OCI-LY1 (cell line): ENCODE measurements around the gene GAS6.

Experiments used
- H2AFZ ChIP-seq: fragments of 200-600 bp; sonication (generic), shearing (Covaris generic); 2 replicates; pipeline ENCODE4 v1.6.0; 2014; ENCODE audit warnings: antibody characterized with exemption, mild to moderate bottlenecking, low read length
- H3F3A ChIP-seq: fragments of 200-600 bp; sonication (generic), shearing (Covaris generic); 2 replicates; pipeline ENCODE4 v1.6.0; 2014; ENCODE audit warnings: mild to moderate bottlenecking, antibody characterized with exemption, low read length, moderate library complexity; ENCODE audit not compliant: insufficient read depth
- H3K27ac ChIP-seq: fragments of 200-600 bp; sonication (generic); 2 replicates; pipeline ENCODE4 v1.5.1; 2014; ENCODE audit warnings: low read length, mixed run types, mild to moderate bottlenecking, low read depth; ENCODE audit not compliant: poor library complexity, severe bottlenecking
- H3K27me3 ChIP-seq: fragments of 200-600 bp; sonication (generic); 2 replicates; pipeline ENCODE4 v1.6.0; 2014; ENCODE audit warnings: antibody characterized with exemption, mild to moderate bottlenecking, low read length, moderate library complexity; ENCODE audit not compliant: insufficient read depth
- H3K36me3 ChIP-seq: fragments of 200-600 bp; sonication (generic); 2 replicates; pipeline ENCODE4 v1.6.1; 2014; ENCODE audit warnings: mild to moderate bottlenecking, antibody characterized with exemption, low read length, moderate library complexity, mixed read lengths; ENCODE audit not compliant: insufficient read depth
- H3K4me1 ChIP-seq: fragments of 200-600 bp; sonication (generic); 2 replicates; pipeline ENCODE4 v1.5.1; 2014; ENCODE audit warnings: mild to moderate bottlenecking, low read length, moderate library complexity; ENCODE audit not compliant: insufficient read depth, severe bottlenecking
- H3K4me2 ChIP-seq: fragments of 200-600 bp; sonication (generic), shearing (Covaris generic); 2 replicates; pipeline ENCODE4 v1.6.1; 2014; ENCODE audit warnings: low read length
- H3K4me3 ChIP-seq: fragments of 200-600 bp; sonication (generic); 2 replicates; pipeline ENCODE4 v1.5.1; 2014; ENCODE audit warnings: low read length, low read depth, mild to moderate bottlenecking, mixed read lengths; ENCODE audit not compliant: poor library complexity, severe bottlenecking
- H3K79me2 ChIP-seq: fragments of 200-600 bp; shearing (Covaris generic); 2 replicates; pipeline ENCODE4 v1.6.1; 2016; ENCODE audit warnings: mixed run types, low read length, mixed read lengths; ENCODE audit not compliant: insufficient read depth
- H3K9ac ChIP-seq: fragments of 200-600 bp; sonication (generic), shearing (Covaris generic); 2 replicates; pipeline ENCODE4 v1.6.1; 2014; ENCODE audit warnings: mild to moderate bottlenecking, low read length, mixed read lengths
- H3K9me2 ChIP-seq: fragments of 200-600 bp; sonication (generic), shearing (Covaris generic); 2 replicates; pipeline ENCODE4 v1.6.1; 2014; ENCODE audit warnings: low read depth, mild to moderate bottlenecking, low read length, mixed read lengths
- H3K9me3 ChIP-seq: fragments of 200-600 bp; shearing (Covaris generic); 2 replicates; pipeline ENCODE4 v1.6.1; 2014; ENCODE audit warnings: low read length, mixed read lengths
- H4K20me1 ChIP-seq: fragments of 200-600 bp; sonication (generic), shearing (Covaris generic); 2 replicates; pipeline ENCODE4 v1.6.0; 2016; ENCODE audit warnings: mild to moderate bottlenecking, low read length; ENCODE audit not compliant: insufficient read depth
- CTCF ChIP-seq: fragments of 200-600 bp; sonication (generic), shearing (Covaris generic); IDR thresholded peaks from 2 replicates; pipeline ENCODE4 v1.5.1; 2017; ENCODE audit warnings: mild to moderate bottlenecking, antibody characterized with exemption, low read length, moderate library complexity, mixed read lengths
- EZH2 ChIP-seq: fragments of 200-600 bp; sonication (generic), shearing (Covaris generic); IDR thresholded peaks from 2 replicates; pipeline ENCODE4 v1.8.0; 2017; ENCODE audit warnings: borderline replicate concordance, mixed run types, mild to moderate bottlenecking, antibody characterized with exemption, low read length, moderate library complexity, mixed read lengths

Gene GAS6

DNA sequence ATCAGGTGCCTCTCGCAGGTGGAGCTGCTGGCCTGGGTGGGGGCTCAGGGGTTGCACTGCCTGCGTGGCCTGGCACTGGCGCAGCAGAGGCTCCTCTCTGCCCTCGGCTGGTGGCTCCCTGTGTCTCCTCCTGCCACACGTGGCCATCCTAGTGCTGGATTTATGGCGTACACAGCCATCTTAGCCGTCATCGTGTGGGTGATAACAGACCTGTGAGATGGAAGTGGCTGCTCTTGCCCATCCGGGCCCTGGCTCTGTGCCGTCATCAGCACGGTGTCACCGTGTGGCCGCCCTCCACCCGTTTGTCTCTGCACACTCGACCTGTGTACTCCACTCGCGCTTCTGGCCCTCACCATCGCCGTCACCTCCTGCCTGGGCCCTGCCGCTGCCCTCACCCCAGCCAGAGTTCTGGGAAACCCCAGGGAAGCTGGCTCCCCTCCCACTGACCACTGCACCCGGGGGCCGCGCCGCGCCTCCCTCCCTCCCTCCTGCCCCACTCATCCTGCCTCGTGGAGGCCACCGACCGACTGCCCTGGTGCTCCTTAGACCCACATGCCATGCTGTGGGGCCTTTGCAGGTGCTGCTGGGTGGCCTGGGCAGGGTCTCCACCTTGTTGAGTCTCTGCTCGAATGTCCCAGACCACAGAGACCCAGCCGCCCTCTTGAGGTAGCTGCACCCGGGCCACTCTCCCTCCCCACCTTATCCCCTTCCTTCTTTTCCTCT lies 75.3 kb downstream of the GAS6 start:
- Histone ChIP-seq H3K36me3 (no peaks in the 10 kb centered on the region), H3K79me2 (no peaks in the 10 kb centered on the region), H3K27ac (no peak overlapping the region), H3K4me3 (no peak overlapping the region), H2AFZ (no peak overlapping the region), H3F3A (no peaks in the 10 kb centered on the region), H3K27me3 (peaks cover 12% of the 10 kb centered on the region), H3K4me2 (no peak overlapping the region), H4K20me1 (no peaks in the 10 kb centered on the region), H3K9me2 (no peaks in the 10 kb centered on the region), H3K9ac (no peak overlapping the region), H3K4me1 (no peaks in the 10 kb centered on the region), H3K9me3 (no peaks in the 10 kb centered on the region)
- TF ChIP-seq CTCF (no peak), EZH2 (no peak)

- no peak overlapping the region for H2AFZ ChIP-seq
These were observed 76.2 kb downstream of the GAS6 start for GRCh38 chr13:113787694-113788093.

GRCh38 chr13:113786262-113786841 lies 77.5 kb downstream of the GAS6 start:
- Histone ChIP-seq H2AFZ (no peak overlapping the region), H3K27ac (no peak overlapping the region), H3K27me3 (peaks cover 15% of the 10 kb centered on the region), H3K4me1 (no peaks in the 10 kb centered on the region), H3K4me2 (no peak overlapping the region), H3K79me2 (no peaks in the 10 kb centered on the region), H3K36me3 (no peaks in the 10 kb centered on the region), H3K4me3 (no peak overlapping the region), H3K9me2 (no peaks in the 10 kb centered on the region), H3K9me3 (no peaks in the 10 kb centered on the region), H4K20me1 (no peaks in the 10 kb centered on the region), H3F3A (no peaks in the 10 kb centered on the region), H3K9ac (no peak overlapping the region)
- TF ChIP-seq EZH2 (no peak), CTCF (no peak)

More at GRCh38 chr13:113787694-113788093, 76.2 kb downstream of the GAS6 start:
- peaks cover 15% of the 10 kb centered on the region for H3K27me3 ChIP-seq
- no peak overlapping the region for H3K9ac ChIP-seq
- H3K9me2 ChIP-seq = no peaks in the 10 kb centered on the region
- H3K27ac ChIP-seq = no peak overlapping the region
- no peaks in the 10 kb centered on the region for H3K4me1 ChIP-seq
- no peak overlapping the region for H3K4me2 ChIP-seq
- H3K79me2 ChIP-seq = no peaks in the 10 kb centered on the region
- TF ChIP-seq EZH2 = no peak
- no peak for TF ChIP-seq CTCF
- no peaks in the 10 kb centered on the region for H3K9me3 ChIP-seq
- no peak overlapping the region for H3K4me3 ChIP-seq
- H3F3A ChIP-seq = no peaks in the 10 kb centered on the region
- H4K20me1 ChIP-seq = no peaks in the 10 kb centered on the region
- H3K36me3 ChIP-seq = no peaks in the 10 kb centered on the region
